NT2/D1 (cell line): ENCODE results near the gene WDR1.

ENCODE experiments used
- SUZ12 ChIP-seq: IDR thresholded peaks from 2 replicates; pipeline ENCODE4 v1.6.1; 2011; ENCODE audit not compliant: insufficient read length, insufficient read depth; ENCODE audit errors: extremely low read depth
- YY1 ChIP-seq: IDR thresholded peaks from 2 replicates; pipeline ENCODE4 v1.6.1; 2011; ENCODE audit not compliant: insufficient read length, insufficient read depth
- ZNF274 ChIP-seq: IDR thresholded peaks from 2 replicates; pipeline ENCODE4 v1.6.1; 2011; ENCODE audit warnings: mild to moderate bottlenecking, low read depth, low read length

DNA sequence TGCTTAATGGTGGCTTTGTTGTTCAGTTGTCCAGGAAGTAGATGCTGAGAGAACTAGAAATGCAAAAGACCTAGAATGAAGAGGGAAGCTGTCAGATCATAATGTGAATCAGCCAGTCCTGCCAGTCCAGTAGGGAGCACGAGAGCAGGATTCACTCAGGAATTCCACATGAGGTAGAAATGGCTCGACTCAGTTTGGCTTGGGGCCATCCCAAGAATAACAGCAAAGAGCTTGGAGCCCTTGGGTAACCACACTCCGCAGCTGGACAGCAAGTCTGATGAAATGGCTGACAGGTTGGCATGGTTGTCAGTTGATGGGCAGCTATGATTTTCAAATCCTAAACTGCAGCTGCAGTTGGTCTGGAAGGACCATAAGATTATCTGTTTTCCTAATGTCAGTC is 44.5 kb upstream of the WDR1 start:
- TF ChIP-seq SUZ12, result no peak
- no peak for TF ChIP-seq YY1
- TF ChIP-seq ZNF274, result no peak
